Dendritic cell treated with granulocyte-macrophage colony-stimulating factor and Interleukin-4, amounts not matched to agents 40 ng/mL and 50 ng/mL, for 4 days (primary cell): ENCODE measurements around the gene COL1A1.

Source experiments
- H3K27ac Mint-ChIP-seq: one replicate; pipeline ENCODE4 v1.8.0; 2022; ENCODE audit warnings: mild to moderate bottlenecking, mixed read lengths
- H3K27me3 Mint-ChIP-seq: one replicate; pipeline ENCODE4 v1.8.0; 2022; ENCODE audit warnings: mild to moderate bottlenecking, mixed read lengths
- H3K36me3 Mint-ChIP-seq: one replicate; pipeline ENCODE4 v1.8.0; 2022; ENCODE audit warnings: low read depth, mixed read lengths
- H3K4me1 Mint-ChIP-seq: one replicate; pipeline ENCODE4 v1.8.0; 2022; ENCODE audit warnings: low read depth, mixed read lengths
- H3K4me3 Mint-ChIP-seq: one replicate; pipeline ENCODE4 v1.8.0; 2022; ENCODE audit warnings: mild to moderate bottlenecking, moderate library complexity, mixed read lengths
- H3K9me3 Mint-ChIP-seq: one replicate; pipeline ENCODE4 v1.8.0; 2022; ENCODE audit warnings: mixed read lengths
- intact Hi-C: fragments of 100-400 bp; cut with micrococcal nuclease; formaldehyde crosslinking; loops from one replicate; pipeline ENCODE4 v1.15.0; 2022

The COL1A1 gene

GRCh38 chr17:50201276-50201854 is at the start of gene COL1A1:
COL1A1 (minus strand) TSS chr17:50201631; CDS start chr17:50201513, 118 bp downstream.
- Mint-ChIP-seq H3K4me1 (peaks cover 19% of the 10 kb centered on the region), H3K27me3 (peaks cover 75% of the 10 kb centered on the region), H3K27ac (peak within 1 kb of the TSS; percentile 24), H3K4me3 (peak within 1 kb of the TSS; percentile 71), H3K9me3 (no peaks in the 10 kb centered on the region), H3K36me3 (no peaks in the 10 kb centered on the region)
- intact Hi-C loops, result no loop called here

- peaks cover 21% of the 10 kb centered on the region for H3K9me3 Mint-ChIP-seq
- H3K27me3 Mint-ChIP-seq, result peaks cover 17% of the 10 kb centered on the region
- no peak overlapping the region for H3K4me3 Mint-ChIP-seq
- H3K36me3 Mint-ChIP-seq, result no peaks in the 10 kb centered on the region
- intact Hi-C loops, result no loop called here
- no peak overlapping the region for H3K27ac Mint-ChIP-seq
- H3K4me1 Mint-ChIP-seq, result no peaks in the 10 kb centered on the region
These were observed 46.8 kb upstream of the COL1A1 start for GRCh38 chr17:50248255-50248654.

- Mint-ChIP-seq H3K27ac (no peak overlapping the region), H3K9me3 (peaks cover 21% of the 10 kb centered on the region), H3K27me3 (peaks cover 23% of the 10 kb centered on the region), H3K4me1 (peaks cover 5% of the 10 kb centered on the region), H3K36me3 (no peaks in the 10 kb centered on the region), H3K4me3 (no peak overlapping the region)
- intact Hi-C loops, result no loop called here
These were observed 43.3 kb upstream of the COL1A1 start for GRCh38 chr17:50244771-50245170.

- no peaks in the 10 kb centered on the region for H3K36me3 Mint-ChIP-seq
- H3K4me3 Mint-ChIP-seq, result no peak overlapping the region
- peaks cover 5% of the 10 kb centered on the region for H3K4me1 Mint-ChIP-seq
- no peaks in the 10 kb centered on the region for H3K9me3 Mint-ChIP-seq
- no peak overlapping the region for H3K27ac Mint-ChIP-seq
- intact Hi-C loops, result no loop called here
- H3K27me3 Mint-ChIP-seq, result peaks cover 31% of the 10 kb centered on the region
These were observed 40.0 kb upstream of the COL1A1 start for GRCh38 chr17:50241431-50241830.

- Mint-ChIP-seq H3K9me3 (no peaks in the 10 kb centered on the region), H3K4me1 (peaks cover 5% of the 10 kb centered on the region), H3K36me3 (no peaks in the 10 kb centered on the region), H3K27me3 (peaks cover 35% of the 10 kb centered on the region), H3K4me3 (no peak overlapping the region), H3K27ac (no peak overlapping the region)
- intact Hi-C loops, result no loop called here
These were observed 39.4 kb upstream of the COL1A1 start for GRCh38 chr17:50240851-50241250.

GRCh38 chr17:50239937-50240336 is 38.5 kb upstream of the COL1A1 start:
- intact Hi-C loops, result no loop called here
- no peak overlapping the region for H3K27ac Mint-ChIP-seq
- H3K27me3 Mint-ChIP-seq, result peaks cover 40% of the 10 kb centered on the region

GRCh38 chr17:50238601-50239280 is 37.3 kb upstream of the COL1A1 start:
- intact Hi-C loops, result no loop called here
- Mint-ChIP-seq H3K4me1 (peaks cover 5% of the 10 kb centered on the region), H3K36me3 (no peaks in the 10 kb centered on the region), H3K4me3 (no peak overlapping the region), H3K9me3 (no peaks in the 10 kb centered on the region), H3K27ac (no peak overlapping the region), H3K27me3 (peaks cover 39% of the 10 kb centered on the region)

More at GRCh38 chr17:50239937-50240336, 38.5 kb upstream of the COL1A1 start:
- H3K4me3 Mint-ChIP-seq, result no peak overlapping the region
- H3K36me3 Mint-ChIP-seq, result no peaks in the 10 kb centered on the region
- H3K4me1 Mint-ChIP-seq, result peaks cover 5% of the 10 kb centered on the region
- no peaks in the 10 kb centered on the region for H3K9me3 Mint-ChIP-seq

- Mint-ChIP-seq H3K27me3 (peaks cover 43% of the 10 kb centered on the region), H3K4me1 (peaks cover 5% of the 10 kb centered on the region), H3K36me3 (no peaks in the 10 kb centered on the region), H3K27ac (no peak overlapping the region), H3K9me3 (no peaks in the 10 kb centered on the region), H3K4me3 (no peak overlapping the region)
- intact Hi-C loops, result no loop called here
These were observed 36.5 kb upstream of the COL1A1 start for GRCh38 chr17:50237901-50238300.

GRCh38 chr17:50234581-50234980 is 33.1 kb upstream of the COL1A1 start:
- H3K4me3 Mint-ChIP-seq, result no peak overlapping the region
- no peak overlapping the region for H3K27ac Mint-ChIP-seq
- H3K27me3 Mint-ChIP-seq, result peaks cover 43% of the 10 kb centered on the region
- H3K9me3 Mint-ChIP-seq, result no peaks in the 10 kb centered on the region
- no peaks in the 10 kb centered on the region for H3K4me1 Mint-ChIP-seq
- intact Hi-C loops, result no loop called here
- no peaks in the 10 kb centered on the region for H3K36me3 Mint-ChIP-seq

GRCh38 chr17:50225701-50226240 is 24.3 kb upstream of the COL1A1 start:
- intact Hi-C loops, result no loop called here
- no peaks in the 10 kb centered on the region for H3K36me3 Mint-ChIP-seq
- no peak overlapping the region for H3K27ac Mint-ChIP-seq
- peaks cover 7% of the 10 kb centered on the region for H3K27me3 Mint-ChIP-seq
- H3K4me1 Mint-ChIP-seq, result peaks cover 23% of the 10 kb centered on the region
- peaks cover 22% of the 10 kb centered on the region for H3K9me3 Mint-ChIP-seq
- H3K4me3 Mint-ChIP-seq, result no peak overlapping the region

GRCh38 chr17:50222922-50223321 is 21.5 kb upstream of the COL1A1 start:
- Mint-ChIP-seq H3K36me3 (no peaks in the 10 kb centered on the region), H3K4me3 (no peak overlapping the region), H3K4me1 (peaks cover 27% of the 10 kb centered on the region), H3K27ac (no peak overlapping the region), H3K9me3 (peaks cover 12% of the 10 kb centered on the region), H3K27me3 (peaks cover 4% of the 10 kb centered on the region)
- intact Hi-C loops, result no loop called here

- intact Hi-C loops, result no loop called here
- peaks cover 2% of the 10 kb centered on the region for H3K27me3 Mint-ChIP-seq
These were observed 20.6 kb upstream of the COL1A1 start for GRCh38 chr17:50221864-50222545.

GRCh38 chr17:50221266-50221863 is 19.9 kb upstream of the COL1A1 start:
- H3K4me1 Mint-ChIP-seq, result peaks cover 27% of the 10 kb centered on the region
- H3K4me3 Mint-ChIP-seq, result peak overlapping the region; percentile 41
- no peaks in the 10 kb centered on the region for H3K9me3 Mint-ChIP-seq
- H3K27ac Mint-ChIP-seq, result peak overlapping the region; percentile 53
- intact Hi-C loops, result no loop called here
- peaks cover 2% of the 10 kb centered on the region for H3K27me3 Mint-ChIP-seq
- no peaks in the 10 kb centered on the region for H3K36me3 Mint-ChIP-seq

More at GRCh38 chr17:50221864-50222545, 20.6 kb upstream of the COL1A1 start:
- H3K4me3 Mint-ChIP-seq, result no peak overlapping the region
- H3K27ac Mint-ChIP-seq, result peak overlapping the region; percentile 53
- H3K36me3 Mint-ChIP-seq, result no peaks in the 10 kb centered on the region
- H3K9me3 Mint-ChIP-seq, result peaks cover 3% of the 10 kb centered on the region
- H3K4me1 Mint-ChIP-seq, result peaks cover 27% of the 10 kb centered on the region

GRCh38 chr17:50220811-50221210 is 19.4 kb upstream of the COL1A1 start:
- Mint-ChIP-seq H3K9me3 (no peaks in the 10 kb centered on the region), H3K4me1 (peaks cover 27% of the 10 kb centered on the region), H3K36me3 (no peaks in the 10 kb centered on the region), H3K4me3 (no peak overlapping the region), H3K27ac (peak overlapping the region; percentile 53), H3K27me3 (peaks cover 2% of the 10 kb centered on the region)
- intact Hi-C loops, result no loop called here
